NCI-H1436 (cell line): Measurements from ENCODE around the gene CARMIL3.

Source experiments
- DNase-seq: peaks from one replicate; lab custom pipeline; 2025; lab: John Stamatoyannopoulos, UW

Gene CARMIL3

DNA sequence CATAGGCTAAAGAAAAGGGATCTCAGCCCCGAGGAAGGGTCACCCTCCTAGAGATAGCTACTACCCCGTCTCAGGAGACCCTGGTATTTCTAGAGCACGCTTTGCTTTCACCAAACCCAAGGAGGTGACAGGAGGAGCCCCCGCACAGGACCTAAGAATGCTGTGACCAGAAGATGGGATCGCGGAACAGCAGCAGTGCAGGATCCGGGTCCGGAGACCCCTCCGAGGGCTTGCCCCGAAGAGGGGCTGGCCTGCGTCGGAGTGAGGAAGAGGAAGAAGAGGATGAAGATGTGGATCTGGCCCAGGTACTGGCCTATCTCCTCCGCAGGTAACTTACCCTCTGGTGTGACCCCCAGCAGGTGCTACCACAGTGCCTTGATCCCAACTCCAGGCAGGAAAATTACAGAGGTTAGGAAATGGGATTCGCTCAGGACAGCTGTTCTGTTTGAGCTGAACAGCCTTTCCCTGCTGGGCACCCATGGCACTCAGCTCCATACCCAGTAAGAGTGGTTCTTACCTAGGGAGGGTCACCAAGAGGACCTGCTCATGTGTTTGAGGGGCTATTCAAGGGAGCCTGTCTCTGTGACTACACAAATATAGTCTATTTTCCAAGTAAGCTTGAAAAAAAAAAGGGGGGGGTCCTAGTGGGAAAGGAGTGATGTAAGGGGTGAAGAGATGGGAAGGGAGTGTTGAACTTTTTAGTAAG, 63.8 kb downstream of the CARMIL3 start:
- no peak for DNase-seq

DNA sequence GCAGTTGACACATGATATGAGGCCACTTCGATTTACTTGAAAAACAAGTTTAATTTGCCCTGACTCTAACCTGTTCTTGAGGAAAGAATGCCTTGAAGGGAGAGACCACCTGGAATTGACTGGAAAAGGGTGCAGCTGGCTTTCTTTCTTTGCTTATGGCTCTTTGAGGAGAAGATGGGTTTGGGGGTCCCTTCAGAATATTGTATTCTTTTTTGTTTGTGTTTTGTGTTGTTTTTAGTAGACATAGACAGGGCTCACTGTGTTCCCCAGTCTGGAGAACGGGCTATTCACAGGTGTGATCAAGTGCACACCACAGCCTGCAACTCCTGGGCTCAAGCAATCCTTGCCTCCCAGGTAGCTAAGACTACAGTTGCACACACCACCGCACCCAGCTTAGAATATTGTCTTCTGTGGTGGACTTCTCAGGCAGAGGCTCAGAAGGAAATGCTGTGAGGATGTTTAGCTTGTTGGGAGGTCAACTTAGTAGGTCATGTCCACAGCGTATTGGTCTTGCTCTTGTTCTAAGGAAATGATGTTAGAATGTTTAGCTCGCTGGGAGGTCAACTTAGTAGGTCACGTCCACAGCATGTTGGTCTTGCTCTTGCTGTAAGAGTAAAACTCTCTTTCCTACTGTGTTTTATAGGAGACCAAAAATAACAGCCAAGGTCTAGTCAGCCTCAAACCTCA, 64.5 kb downstream of the CARMIL3 start:
- no peak for DNase-seq

DNA sequence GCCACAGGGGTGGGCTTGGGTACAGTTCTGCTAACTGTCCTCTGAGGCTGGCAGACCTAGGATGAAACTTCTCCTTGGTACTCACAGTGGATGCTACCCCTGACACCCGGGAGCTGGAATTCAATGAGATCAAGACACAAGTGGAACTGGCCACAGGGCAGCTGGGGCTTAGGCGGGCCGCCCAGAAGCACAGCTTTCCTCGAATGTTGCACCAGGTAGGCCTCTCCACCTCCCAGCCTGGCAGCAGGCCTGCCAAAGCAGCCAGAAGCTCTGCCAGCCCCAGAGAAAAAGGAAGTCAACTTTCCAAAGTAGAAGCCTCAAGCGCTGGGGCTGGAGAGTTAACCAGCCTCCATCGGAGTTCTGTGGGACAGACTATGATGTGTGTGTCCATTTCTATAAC, 65.4 kb downstream of the CARMIL3 start:
- no peak for DNase-seq
